ENCODE measurements around the gene MAPKAPK3.
A peak's percentile ranks its signal among the peaks of the same experiment; 100 is the strongest.

The MAPKAPK3 gene

GRCh38 chr3:50609071-50609762 is 7.7 kb upstream of the MAPKAPK3 start:
- no peak for DNase-seq

DNA sequence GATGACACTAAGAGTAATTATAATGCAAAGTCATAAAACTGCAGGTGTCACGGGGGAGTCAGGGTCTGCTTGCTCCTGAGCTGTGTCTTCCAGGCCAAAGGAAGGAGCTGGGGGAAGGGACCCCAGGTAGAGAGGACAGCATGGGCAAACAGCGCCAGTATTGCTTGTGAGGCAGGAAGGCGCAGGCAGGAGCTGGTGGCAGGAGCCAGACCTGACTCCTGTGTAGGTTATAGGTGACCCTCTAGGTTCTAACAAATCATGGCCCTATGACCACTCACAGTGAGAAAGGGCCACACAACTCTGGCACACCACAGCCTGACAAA is 7.2 kb upstream of the MAPKAPK3 start:
- no peak for DNase-seq

DNA sequence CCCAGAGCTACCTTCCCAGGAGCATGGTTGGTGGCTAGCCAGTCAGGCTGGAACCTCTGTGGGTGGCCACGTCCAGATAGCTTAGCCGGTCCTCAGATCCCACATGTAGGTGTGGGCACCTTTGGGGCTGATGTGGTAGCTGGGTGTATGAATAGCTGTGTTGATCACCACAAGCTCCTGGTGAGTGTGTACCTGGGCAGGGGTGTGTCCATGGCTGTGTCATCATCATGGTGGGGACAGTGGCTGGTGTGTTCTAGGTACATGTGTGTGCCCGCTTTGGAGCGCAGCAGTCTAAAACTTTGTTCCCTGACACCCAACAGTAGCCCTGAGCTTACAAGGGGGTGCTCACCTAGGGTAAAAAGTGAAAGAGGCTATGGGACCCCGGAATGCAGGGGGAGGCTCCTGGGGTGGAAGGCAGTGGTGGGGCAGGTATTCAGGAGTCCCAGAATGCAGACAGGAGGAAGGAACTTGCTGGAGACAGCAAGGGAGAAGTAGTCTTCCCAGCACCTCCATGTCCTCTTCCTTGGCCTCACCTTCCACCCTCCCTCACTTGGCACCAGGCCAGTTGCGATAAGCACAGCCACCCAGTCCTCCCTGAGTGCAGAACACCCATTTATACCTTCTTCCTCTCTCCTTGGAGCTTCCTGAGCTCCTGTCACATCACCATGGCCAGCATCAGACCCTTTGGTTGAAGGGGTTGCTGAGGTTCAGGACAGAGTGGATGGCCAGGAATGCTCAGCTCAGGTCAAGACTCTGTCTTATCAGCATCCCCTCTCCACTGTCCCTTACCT is 6.6 kb upstream of the MAPKAPK3 start:
- DNase-seq, result no peak

- no peak for DNase-seq
Observed at GRCh38 chr3:50610992-50611463, 5.9 kb upstream of the MAPKAPK3 start.

DNA sequence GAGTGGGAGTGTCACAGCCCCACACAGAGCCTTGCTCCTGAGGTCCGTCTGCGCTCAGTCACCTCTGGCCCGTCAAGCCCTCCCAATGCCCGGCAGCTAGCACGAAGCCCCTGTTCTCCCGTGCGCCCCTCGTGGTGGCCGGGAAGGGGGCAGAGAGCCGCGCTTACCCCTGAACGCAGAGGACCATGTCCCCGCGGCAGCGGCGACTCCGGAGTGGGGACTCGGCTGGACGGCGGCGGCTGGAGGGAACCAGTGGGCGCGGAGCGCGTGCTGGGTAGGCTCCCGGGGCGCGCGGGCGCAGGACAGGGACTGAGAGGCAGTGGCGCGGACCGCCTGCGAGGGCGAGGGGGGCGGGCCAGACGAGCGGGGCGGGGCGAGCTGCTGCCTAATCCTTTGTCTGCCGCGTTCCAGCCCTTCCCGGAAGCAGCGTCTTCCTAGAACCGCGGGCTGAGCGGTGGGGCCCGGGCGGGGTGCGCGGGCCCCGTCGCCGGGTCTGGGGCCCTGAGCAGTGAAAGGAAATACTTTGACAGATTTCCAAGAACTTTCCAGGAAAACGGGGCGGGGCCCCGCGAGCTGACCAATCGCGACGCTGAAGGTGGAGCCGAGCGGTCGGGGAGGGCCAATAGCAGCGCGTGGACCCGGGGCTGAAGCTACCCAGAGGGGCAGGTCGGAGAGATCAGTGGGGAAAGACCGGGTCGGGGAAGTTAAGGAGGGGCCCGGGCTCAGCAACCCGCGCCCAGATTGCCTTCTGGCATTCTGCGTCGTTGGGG is 5.3 kb upstream of the MAPKAPK3 start, which contains the start of gene CISH:
Gene CISH (minus strand): TSS at position 311 of the 770 bp plus-strand sequence. CDS start 124 bp downstream, at position 187.
- peak; percentile 93 for DNase-seq

DNA sequence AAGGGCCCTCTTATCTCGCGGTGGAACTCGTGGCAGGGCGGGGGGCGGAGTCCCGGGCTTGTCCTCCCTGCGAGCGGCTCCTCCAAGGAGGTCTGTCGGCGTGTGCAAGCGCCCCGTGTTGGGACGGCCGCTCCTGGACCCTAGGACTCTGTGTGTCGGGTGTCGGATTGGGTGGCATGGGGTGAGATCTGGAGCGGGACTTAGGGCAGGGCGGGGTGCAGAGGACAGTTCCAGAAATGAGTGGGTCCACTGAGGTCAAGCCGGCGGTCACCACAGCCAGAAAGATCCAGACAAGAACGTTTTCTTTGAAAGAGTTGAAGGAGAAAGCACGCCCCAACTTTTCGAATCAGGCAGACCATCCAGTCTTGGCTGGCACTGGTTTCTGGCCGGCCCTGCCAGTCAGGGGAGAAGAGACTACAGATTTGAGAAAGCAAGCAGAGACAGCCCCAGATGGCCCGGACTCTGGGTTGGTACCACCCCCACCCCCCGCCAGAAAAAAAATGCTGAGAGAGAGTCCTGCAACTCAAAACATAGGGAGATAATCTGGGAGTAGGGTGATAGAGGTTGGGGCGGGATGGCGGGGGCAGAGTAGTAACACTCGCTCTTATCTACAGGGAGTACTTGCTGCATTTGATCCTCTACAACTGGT is 4.6 kb upstream of the MAPKAPK3 start:
- no peak for DNase-seq

DNA sequence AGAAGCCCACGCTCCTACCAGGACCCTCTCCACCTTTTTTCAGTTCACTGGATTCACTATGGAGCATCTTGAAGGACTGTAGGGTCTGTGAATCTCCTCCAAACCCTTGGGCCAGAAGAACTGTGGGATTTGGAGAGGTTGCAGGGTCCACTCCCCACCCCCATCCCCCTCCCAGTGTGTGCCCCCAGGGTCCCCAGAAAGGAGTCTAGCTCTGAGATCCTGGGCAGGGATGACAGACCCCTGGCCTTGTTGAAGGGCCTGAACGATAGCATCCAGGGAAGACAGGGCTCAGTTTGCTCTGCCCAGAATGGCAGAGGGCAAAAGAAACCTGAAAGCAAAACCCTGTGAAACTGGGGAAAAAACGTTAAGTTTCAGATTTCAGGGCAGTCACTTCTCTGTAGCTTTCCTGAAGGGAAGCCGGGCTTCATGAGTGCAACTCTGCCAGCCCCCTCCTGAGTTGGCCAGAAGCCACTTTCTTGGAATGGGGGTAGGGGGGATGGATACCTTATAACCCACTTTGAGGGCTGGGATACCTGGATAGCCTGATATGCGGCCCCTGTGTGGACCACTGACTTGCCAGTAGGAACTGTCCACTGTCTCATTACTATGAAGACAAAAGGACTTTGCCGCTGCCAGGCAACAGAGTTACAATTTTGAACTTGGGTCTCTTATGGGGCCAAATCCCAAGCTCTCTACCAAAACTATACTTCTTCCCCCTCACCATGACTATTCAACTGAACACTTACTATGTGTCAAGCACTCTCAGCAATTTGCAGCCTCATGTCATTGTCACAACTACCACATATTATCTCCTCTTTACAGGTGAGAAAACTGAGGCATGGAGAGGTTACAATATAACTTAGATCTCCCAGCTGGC is 3.7 kb upstream of the MAPKAPK3 start:
- no peak for DNase-seq

DNA sequence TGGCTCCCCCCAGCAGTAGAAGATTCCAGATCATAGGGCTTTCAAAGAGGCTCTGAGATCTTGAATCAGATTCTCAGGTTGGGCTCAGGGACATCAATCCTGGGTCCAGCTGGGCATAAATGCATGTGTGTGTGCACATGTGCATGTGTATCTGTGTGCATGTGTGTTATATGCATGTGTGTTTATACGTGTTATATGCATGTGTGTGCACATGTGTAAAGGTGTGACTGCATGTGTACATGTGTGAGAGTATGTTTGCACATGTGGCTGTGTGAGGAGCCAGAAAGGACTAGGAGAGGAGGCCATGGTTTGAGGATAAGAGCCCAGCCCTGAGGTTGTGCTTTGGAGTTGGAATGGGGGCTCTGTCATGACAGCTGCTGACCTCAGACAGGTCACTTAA is 1.8 kb upstream of the MAPKAPK3 start:
- DNase-seq, result no peak

DNA sequence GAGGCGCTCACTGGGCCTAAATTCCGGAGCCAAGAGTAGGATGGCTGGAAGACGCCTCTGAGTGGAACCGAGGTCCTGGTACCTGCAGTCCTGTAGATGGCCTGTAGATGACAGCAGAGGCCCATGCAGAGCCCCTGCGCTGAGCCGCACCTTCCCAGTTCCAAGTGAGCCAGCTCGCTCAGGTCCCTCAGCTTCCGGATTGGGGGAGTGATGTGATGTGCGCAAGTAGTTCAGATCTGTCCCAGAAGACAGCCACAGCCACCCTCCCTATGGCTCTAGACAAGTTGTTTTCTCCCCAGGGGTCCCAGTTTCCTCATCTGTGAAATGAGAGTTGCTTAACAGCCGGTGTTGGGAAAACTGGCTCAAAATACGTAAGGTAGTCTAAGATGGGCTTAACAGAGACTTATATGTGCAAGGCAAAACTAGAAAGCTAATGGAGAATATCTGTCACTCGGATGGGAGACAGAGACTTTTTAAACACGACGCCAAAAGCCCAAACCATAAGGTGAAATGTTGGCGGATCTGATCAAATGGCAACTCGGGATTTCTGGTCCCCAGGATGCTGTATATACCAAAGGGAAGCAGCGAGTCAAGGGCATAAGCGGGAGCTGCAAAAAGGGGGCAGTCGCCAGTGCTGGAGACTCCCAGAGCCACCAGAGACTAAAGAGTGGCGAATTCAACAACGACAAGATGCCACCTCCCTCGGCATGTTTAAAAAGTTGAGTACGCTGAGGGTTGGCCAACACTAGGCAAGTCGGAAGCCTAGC is 765 bp upstream of the MAPKAPK3 start:
- peak; percentile 79 for DNase-seq

GRCh38 chr3:50616770-50617095 is 218 bp upstream of the MAPKAPK3 start:
- peak; percentile 89 for DNase-seq

DNA sequence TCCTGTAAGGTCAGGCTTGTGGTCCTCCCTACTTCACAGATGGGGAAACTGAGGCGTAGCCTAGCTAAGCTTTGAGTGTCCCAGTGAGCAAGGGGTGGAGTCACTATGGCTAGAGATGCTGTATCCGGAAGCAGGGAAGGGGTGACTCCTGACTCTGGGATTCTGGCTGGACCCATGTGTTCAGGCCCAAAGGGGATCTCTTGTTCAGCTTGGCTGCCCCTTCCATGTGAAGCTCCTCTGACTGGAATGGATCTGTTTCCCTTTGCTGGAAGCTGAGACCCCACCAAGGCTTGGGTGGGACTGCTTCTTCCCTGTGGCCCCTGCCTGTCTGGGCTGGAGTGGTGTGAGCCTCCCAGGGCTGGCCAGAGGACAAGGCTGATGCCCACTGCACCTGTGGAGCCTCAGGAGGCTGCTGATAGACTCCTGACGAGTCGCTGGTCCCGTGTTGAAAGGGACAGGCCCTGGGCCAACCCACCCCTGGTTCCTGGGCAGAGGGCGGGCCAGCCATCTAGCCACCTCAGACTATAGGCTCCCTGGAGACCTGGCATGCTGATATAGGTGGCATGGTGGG is 1.0 kb downstream of the MAPKAPK3 start:
- DNase-seq, result no peak

DNA sequence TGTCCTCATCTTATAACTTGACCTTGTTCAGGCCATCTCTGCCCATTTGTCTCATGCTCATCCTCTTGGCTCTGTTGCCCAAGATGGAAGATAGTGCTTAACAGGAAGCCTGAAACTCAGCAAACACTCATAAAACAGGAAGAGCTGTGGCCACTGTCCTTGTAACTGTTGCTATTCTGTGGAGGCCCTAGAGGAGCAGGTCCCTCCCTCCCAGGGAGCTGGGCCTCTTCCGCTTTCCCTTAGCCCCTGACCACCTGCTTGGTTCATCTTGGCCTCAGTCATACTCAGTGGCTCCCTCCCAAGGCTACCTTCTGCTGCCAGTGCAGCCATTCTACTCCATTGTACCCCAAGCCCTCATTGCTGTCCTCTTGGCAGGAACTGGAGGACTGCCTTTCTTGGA is 3.5 kb downstream of the MAPKAPK3 start:
- no peak for DNase-seq

DNA sequence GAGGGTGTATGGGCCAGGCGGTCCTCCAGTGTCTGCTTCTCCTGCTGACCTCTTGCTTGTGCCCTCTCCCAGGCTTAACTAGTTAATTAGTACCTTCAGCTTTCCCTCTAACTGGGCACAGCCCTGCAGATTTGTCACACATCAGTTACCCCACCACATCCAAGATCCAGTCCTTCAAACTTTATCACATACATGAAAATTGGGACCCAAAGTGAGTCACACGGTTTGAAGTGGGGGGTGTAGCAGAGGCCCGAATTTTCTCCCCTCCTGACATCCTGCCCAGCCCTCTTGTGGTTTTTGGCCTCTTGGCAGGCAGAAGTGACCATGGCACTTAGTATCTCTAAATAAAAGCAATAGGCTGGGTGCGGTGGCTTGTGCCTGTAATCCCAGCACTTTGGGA is 3.9 kb downstream of the MAPKAPK3 start:
- no peak for DNase-seq

DNA sequence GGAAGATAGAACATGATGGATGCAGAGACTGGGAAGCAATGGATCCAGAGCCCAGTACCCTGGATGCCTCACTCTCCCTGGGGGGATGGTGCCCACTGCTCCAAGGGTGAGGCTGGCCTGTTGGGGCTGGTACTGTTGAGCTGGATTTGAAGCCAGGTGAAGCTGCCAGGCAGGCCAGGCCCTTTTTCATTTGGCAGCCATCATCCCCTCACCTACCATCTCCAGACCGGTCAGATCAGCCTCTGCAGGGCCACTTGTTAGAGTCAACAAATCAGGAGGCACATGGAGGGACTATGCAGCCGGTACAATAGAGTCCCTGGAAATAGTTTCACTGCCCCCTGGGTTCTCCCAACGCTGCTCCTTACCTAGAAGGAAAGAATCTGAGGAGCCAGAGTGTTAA is 5.9 kb downstream of the MAPKAPK3 start:
- no peak for DNase-seq

GRCh38 chr3:50623840-50624474 is 7.0 kb downstream of the MAPKAPK3 start:
- DNase-seq, result no peak

- peak; percentile 18 for DNase-seq
Observed at GRCh38 chr3:50624634-50625033, 7.7 kb downstream of the MAPKAPK3 start.

- no peak for DNase-seq
Observed at GRCh38 chr3:50625231-50626182, 8.6 kb downstream of the MAPKAPK3 start.

DNA sequence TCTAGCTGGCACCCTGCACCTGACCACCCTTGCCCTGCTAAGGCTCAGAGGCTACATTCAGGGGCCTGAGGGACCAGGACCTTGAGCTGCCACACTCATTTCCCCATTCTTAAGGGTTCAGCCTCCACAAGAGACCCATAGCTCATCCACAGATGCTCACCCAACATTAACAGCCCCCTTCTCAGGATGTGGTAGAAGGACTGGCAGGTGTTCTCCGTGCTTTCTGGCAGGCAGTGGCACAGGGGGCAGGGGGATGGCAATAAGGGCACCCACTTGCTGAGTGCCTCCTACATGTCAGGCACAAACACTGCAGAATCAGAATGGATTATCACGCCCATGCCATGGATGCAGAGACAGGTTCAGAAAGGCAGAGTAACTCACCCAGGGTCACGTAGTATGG is 9.4 kb downstream of the MAPKAPK3 start:
- DNase-seq, result no peak

All from fibroblast of skin of back (primary cell).